Thyroid gland (tissue), 4 donors: ENCODE measurements around the gene TUBA1B. TPM values are rescaled to one million over a fixed set of nuclear protein-coding genes. Genes with fewer than 3 reads are reported as not detected.

ENCODE experiments used
- DNase-seq, 2 donors: peaks; one replicate each; pipeline ENCODE4 v3.0.0-alpha.2; 2019
- H3K27ac ChIP-seq, 3 donors: fragments of 200-600 bp; sonication (generic); 1 replicate in 2 of 3; 2 replicates in 1 of 3; pipeline ENCODE4 v1.5.1; 2016 to 2019; ENCODE audit warnings: mild to moderate bottlenecking in 1 of 3, moderate library complexity in 1 of 3
- H3K27me3 ChIP-seq: fragments of 200-600 bp; sonication (generic); one replicate; pipeline ENCODE4 v1.5.1; 2019
- H3K36me3 ChIP-seq, 2 donors: fragments of 200-600 bp; sonication (generic); one replicate each; pipeline ENCODE4 v1.5.1; 2016 to 2019
- H3K4me1 ChIP-seq, 2 donors: fragments of 200-600 bp; sonication (generic); one replicate each; pipeline ENCODE4 v1.5.1; 2017 to 2019
- H3K4me3 ChIP-seq, 3 donors: fragments of 200-600 bp; sonication (generic); replicated peaks in 1 of 3; 1 replicate in 2 of 3; 2 replicates in 1 of 3; pipeline ENCODE4 v1.5.1; 2016; ENCODE audit warnings: mild to moderate bottlenecking in 1 of 3
- H3K9me3 ChIP-seq: fragments of 200-600 bp; sonication (generic); one replicate; pipeline ENCODE4 v1.5.1; 2017
- POLR2A ChIP-seq, 2 donors: fragments of 450-650 bp; IDR thresholded peaks; one replicate each; pipeline ENCODE4 v1.6.1; 2017; ENCODE audit warnings: antibody characterized with exemption in 2 of 2, mild to moderate bottlenecking in 2 of 2, moderate library complexity in 1 of 2
- WGBS, 2 donors: methylation state at CpG; one replicate each; pipeline ENCODE4 v1.1.5; 2017; 5-methylcytosine and 5-hydroxymethylcytosine counted together
- intact Hi-C: fragments of 100-400 bp; cut with DNase I; formaldehyde crosslinking; loops from one replicate; pipeline ENCODE4 v1.15.1; 2023
- total RNA-seq, 4 donors: library from RNA; depleted of rRNA; stranded (reverse); fragments of >200 nt; gene quantifications; one replicate each; pipeline ENCODE4 v1.2.3, GENCODE V29; 2016
- TF ChIP-seq, protein P1 (sequence below), 6 experiments: fragments of 200-600 bp in 3 of 6; fragments of 450-650 bp in 3 of 6; sonication (generic) in 3 of 6; IDR thresholded peaks; one replicate each; pipeline ENCODE4 v1.5.1; 2016 to 2019; ENCODE audit warnings: antibody characterized with exemption in 6 of 6, mild to moderate bottlenecking in 2 of 6, inconsistent platforms in 1 of 6, moderate library complexity in 1 of 6

Gene TUBA1B
- total RNA-seq, 4 donors from 2014 or later: 284 to 653 (median 477) TPM

DNA sequence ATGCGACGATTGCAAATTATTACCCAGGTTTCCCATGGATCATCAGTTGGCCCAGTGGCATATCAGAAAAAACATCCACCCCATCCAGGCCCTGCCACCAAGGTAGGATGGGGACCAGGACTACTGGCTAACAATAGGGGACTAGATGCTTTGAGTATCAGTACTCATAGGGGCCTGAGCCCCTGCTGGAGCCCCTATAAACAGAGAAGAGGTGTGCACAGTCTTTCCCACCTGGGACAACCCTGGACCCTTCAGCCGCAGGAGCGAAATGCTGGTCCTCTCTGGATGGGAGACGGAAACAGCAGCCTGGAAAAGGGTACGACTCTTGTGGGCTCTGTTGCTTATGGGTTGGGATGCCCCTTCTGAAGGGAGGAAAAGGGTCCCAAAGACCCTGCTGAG, 42.3 kb downstream of the TUBA1B start:
- no peak overlapping the region for H3K27ac ChIP-seq
- H3K27me3 ChIP-seq: peaks cover 12% of the 10 kb centered on the region
- H3K4me3 ChIP-seq: no peak overlapping the region
- DNase-seq: no peak
- no peaks in the 10 kb centered on the region for H3K36me3 ChIP-seq
- peaks cover 17 to 49% of the 10 kb centered on the region in 2 donors for H3K4me1 ChIP-seq
- H3K9me3 ChIP-seq: no peaks in the 10 kb centered on the region
- intact Hi-C loops: loop anchor here (5.0 to 10.0 kb wide), 2 partner anchors 33 to 146 kb away; no protein-coding TSS in a partner anchor
- TF ChIP-seq, protein P1, sequence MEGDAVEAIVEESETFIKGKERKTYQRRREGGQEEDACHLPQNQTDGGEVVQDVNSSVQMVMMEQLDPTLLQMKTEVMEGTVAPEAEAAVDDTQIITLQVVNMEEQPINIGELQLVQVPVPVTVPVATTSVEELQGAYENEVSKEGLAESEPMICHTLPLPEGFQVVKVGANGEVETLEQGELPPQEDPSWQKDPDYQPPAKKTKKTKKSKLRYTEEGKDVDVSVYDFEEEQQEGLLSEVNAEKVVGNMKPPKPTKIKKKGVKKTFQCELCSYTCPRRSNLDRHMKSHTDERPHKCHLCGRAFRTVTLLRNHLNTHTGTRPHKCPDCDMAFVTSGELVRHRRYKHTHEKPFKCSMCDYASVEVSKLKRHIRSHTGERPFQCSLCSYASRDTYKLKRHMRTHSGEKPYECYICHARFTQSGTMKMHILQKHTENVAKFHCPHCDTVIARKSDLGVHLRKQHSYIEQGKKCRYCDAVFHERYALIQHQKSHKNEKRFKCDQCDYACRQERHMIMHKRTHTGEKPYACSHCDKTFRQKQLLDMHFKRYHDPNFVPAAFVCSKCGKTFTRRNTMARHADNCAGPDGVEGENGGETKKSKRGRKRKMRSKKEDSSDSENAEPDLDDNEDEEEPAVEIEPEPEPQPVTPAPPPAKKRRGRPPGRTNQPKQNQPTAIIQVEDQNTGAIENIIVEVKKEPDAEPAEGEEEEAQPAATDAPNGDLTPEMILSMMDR (IDR thresholded peaks at IDR 0.05): no peak
- TF ChIP-seq POLR2A (IDR thresholded peaks at IDR 0.05): no peak
- 55 to 62% methylated on average over 6 of the region's 6 CpGs for WGBS, 2 donors

DNA sequence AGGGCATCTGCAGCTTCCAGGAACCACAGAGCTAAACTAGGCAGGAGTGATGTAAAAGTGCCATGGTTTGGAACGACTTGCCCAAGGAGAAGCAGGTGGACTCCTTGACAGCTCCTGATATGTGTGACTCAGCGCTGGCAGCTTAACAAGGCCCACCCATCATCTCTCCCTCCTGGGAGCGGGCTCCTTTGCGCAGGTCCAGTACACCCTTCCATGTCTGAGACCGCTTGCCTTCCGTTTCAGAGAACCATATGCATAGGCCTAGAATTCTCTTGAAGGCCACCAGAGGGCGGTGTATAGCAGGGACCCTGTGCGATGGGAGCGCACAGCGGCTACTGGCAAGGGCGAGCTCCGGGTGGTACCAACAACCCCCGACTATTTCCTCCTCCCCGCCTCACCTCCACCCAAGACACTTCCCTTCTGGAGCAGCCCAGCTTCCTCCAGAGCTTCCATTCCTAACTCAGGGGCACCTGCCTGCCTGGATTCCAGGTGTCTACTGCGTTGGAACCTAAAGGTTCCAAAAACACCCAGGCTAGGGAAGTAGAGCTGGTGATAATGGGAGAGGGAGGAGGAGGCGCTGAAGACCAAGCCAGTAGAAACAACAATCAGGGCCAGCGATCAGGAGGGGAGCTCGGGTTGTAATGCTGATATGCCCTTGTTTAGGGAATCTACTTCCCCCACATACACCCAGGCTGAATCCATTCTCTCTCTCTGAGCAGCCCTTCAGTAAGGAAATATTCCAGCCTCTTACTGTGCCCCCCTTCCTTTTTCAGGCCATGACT, 42.9 kb downstream of the TUBA1B start:
- WGBS, 2 donors: 2% methylated on average over 12 to 13 of the region's 18 CpGs
- peaks cover 12% of the 10 kb centered on the region for H3K27me3 ChIP-seq

DNA sequence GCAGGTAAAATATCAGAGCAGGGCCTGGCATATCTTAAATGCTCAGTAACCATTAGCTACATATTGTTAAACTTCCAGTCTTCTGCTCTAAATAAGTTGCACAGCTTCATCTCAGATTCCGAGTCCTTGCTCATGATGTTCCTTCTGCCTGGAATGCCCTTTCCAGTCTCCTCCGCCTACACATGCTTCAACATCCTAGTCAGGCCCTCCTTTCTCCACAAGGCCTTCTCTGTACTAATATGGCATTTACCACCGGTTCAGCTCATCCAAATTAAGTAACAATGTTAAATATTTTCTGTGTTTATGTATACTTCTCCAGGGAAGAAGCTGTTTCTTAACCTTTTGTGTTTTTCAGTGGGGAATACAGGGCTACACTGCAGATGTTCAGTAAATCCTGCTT, 45.1 kb downstream of the TUBA1B start:
- no peaks in the 10 kb centered on the region for H3K9me3 ChIP-seq
- H3K27ac ChIP-seq: no peak overlapping the region
- no peak for TF ChIP-seq POLR2A (IDR thresholded peaks at IDR 0.05)
- TF ChIP-seq, protein P1 (IDR thresholded peaks at IDR 0.05): no peak
- peaks cover 9 to 25% of the 10 kb centered on the region in 2 donors for H3K4me1 ChIP-seq
- WGBS, 2 donors: 76 to 81% methylated on average over 3 of the region's 3 CpGs
- H3K27me3 ChIP-seq: peaks cover 7% of the 10 kb centered on the region
- H3K4me3 ChIP-seq: no peak overlapping the region
- no peak for DNase-seq
- H3K36me3 ChIP-seq: no peaks in the 10 kb centered on the region
- intact Hi-C loops: loop anchor here (5.0 to 10.0 kb wide), 2 partner anchors 36 to 149 kb away; no protein-coding TSS in a partner anchor

More for the DNA sequence above, 42.9 kb downstream of the TUBA1B start:
- no peak for TF ChIP-seq POLR2A (IDR thresholded peaks at IDR 0.05)
- TF ChIP-seq, protein P1 (IDR thresholded peaks at IDR 0.05): peak; percentile 63 to 87 (median 80)
- DNase-seq: peak; percentile 88 to 89
- Histone ChIP-seq H3K4me1 (peaks cover 16 to 43% of the 10 kb centered on the region in 2 donors), H3K4me3 (no peak overlapping the region), H3K27ac (no peak overlapping the region), H3K9me3 (no peaks in the 10 kb centered on the region), H3K36me3 (no peaks in the 10 kb centered on the region)
- intact Hi-C loops: loop anchor here (5.0 to 10.0 kb wide), 2 partner anchors 34 to 146 kb away; no protein-coding TSS in a partner anchor

DNA sequence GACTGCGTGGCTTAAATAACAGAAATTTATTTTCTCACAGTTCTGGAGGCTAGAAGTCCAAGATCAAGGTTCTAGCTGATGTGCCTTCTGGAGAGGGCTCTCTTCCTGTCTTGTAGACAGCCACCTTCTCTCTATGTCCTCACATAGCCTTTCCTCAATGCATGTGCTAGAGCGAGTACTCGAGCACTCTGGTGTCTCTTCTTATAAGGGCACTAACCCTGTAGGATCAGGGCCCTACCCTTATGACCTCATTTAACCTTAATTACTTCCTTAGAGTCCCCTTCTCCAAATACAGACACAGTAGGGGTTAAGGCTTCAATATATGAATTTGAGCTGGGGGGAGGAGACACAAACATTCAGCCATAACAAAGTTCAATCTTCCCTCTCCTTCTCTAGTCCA, 46.8 kb downstream of the TUBA1B start:
- 96% methylated on average over 3 of the region's 3 CpGs for WGBS, 2 donors
- H3K4me3 ChIP-seq: no peak overlapping the region
- no peaks in the 10 kb centered on the region for H3K9me3 ChIP-seq
- peaks cover under 1 to 11% of the 10 kb centered on the region in 2 donors for H3K4me1 ChIP-seq
- no peak for TF ChIP-seq POLR2A (IDR thresholded peaks at IDR 0.05)
- TF ChIP-seq, protein P1 (IDR thresholded peaks at IDR 0.05): no peak
- no peak overlapping the region for H3K27ac ChIP-seq
- intact Hi-C loops: loop anchor here (10.0 kb wide), 1 partner anchor 150 kb away; no protein-coding TSS in a partner anchor
- peaks cover under 1% of the 10 kb centered on the region for H3K27me3 ChIP-seq
- H3K36me3 ChIP-seq: no peaks in the 10 kb centered on the region
- no peak for DNase-seq

DNA sequence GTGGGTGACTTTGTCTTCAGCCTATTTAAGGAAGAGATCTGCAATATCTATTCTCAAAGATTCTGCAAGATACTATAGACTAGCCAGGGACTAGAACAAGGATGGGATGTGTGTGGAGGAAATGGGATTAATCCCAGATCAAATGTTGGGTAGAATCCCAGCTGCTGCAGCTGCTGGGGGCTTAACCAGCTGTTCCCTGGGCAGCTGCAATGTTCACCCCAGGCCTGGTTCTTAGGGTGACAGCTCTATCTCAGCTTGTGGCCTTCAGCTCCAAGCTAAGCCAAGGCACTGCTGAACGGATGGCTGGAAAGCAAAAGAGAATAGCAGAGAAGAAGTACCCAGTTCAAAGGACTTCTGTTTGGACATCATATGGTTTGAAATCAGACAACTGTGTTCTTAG, 51.4 kb downstream of the TUBA1B start:
- Histone ChIP-seq H3K27me3 (no peaks in the 10 kb centered on the region), H3K4me3 (no peak overlapping the region), H3K4me1 (no peaks in the 10 kb centered on the region), H3K9me3 (no peaks in the 10 kb centered on the region), H3K27ac (no peak overlapping the region), H3K36me3 (no peaks in the 10 kb centered on the region)
- TF ChIP-seq POLR2A (IDR thresholded peaks at IDR 0.05): no peak
- TF ChIP-seq, protein P1 (IDR thresholded peaks at IDR 0.05): no peak
- WGBS, 2 donors: 65 to 76% methylated on average over 1 of the region's 1 CpG
- no peak for DNase-seq
- intact Hi-C loops: loop anchor here (10.0 kb wide), 1 partner anchor 155 kb away; no protein-coding TSS in a partner anchor
